GM23338 (cell line): ENCODE results near the gene TRPM3. TPM values are rescaled to one million over a fixed set of nuclear protein-coding genes. Genes with fewer than 3 reads are reported as not detected.

Experiments used
- ATAC-seq: fragments of 200-7000 bp; cut with Tn5 transposase; 3 replicates; pipeline ENCODE4 v1.9.1; 2020
- DNase-seq: peaks from one replicate; pipeline ENCODE4 v3.0.0-alpha.2; 2015; ENCODE audit warnings: low spot score
- H2AFZ ChIP-seq: fragments of 200-600 bp; sonication (generic); 2 replicates; pipeline ENCODE4 v1.8.0; 2016; ENCODE audit warnings: antibody characterized with exemption, mild to moderate bottlenecking, moderate library complexity
- H3F3A ChIP-seq: fragments of 200-600 bp; sonication (generic); replicated peaks from 2 replicates; pipeline ENCODE4 v1.8.0; 2017; ENCODE audit warnings: antibody characterized with exemption, mixed run types, low read depth
- H3K27ac ChIP-seq: fragments of 200-600 bp; sonication (generic); 2 replicates; pipeline ENCODE4 v1.6.1; 2016; ENCODE audit warnings: low read depth
- H3K27me3 ChIP-seq: fragments of 200-600 bp; sonication (generic); 2 replicates; pipeline ENCODE4 v1.8.0; 2016; ENCODE audit warnings: mild to moderate bottlenecking, mixed run types, moderate library complexity; ENCODE audit not compliant: insufficient read depth
- H3K36me3 ChIP-seq: fragments of 200-600 bp; sonication (generic); 2 replicates; pipeline ENCODE4 v1.8.0; 2016; ENCODE audit warnings: mild to moderate bottlenecking; ENCODE audit not compliant: insufficient read depth
- H3K4me1 ChIP-seq: fragments of 200-600 bp; sonication (generic); 2 replicates; pipeline ENCODE4 v1.8.0; 2016; ENCODE audit warnings: mild to moderate bottlenecking, moderate library complexity; ENCODE audit not compliant: insufficient read depth
- H3K4me2 ChIP-seq: fragments of 200-600 bp; sonication (generic); 2 replicates; pipeline ENCODE4 v1.7.1; 2017; ENCODE audit warnings: mixed run types
- H3K4me3 ChIP-seq: fragments of 200-600 bp; sonication (generic); 2 replicates; pipeline ENCODE4 v1.6.1; 2016; ENCODE audit warnings: mixed run types
- H3K79me2 ChIP-seq: fragments of 200-600 bp; sonication (generic); replicated peaks from 2 replicates; pipeline ENCODE4 v1.8.0; 2017; ENCODE audit warnings: mild to moderate bottlenecking; ENCODE audit not compliant: insufficient read depth
- H3K9me2 ChIP-seq: fragments of 200-600 bp; sonication (generic); 2 replicates; pipeline ENCODE4 v1.8.0; 2017; ENCODE audit not compliant: insufficient read depth
- H4K20me1 ChIP-seq: fragments of 200-600 bp; sonication (generic); replicated peaks from 2 replicates; pipeline ENCODE4 v1.8.0; 2017; ENCODE audit warnings: mild to moderate bottlenecking; ENCODE audit not compliant: insufficient read depth
- H3K27ac Mint-ChIP-seq: 2 replicates; pipeline ENCODE4 v1.8.0; 2020; ENCODE audit warnings: inconsistent platforms, mild to moderate bottlenecking, moderate library complexity, mixed read lengths
- H3K27me3 Mint-ChIP-seq: 3 replicates; pipeline ENCODE4 v1.8.0; 2022; ENCODE audit warnings: low read depth, mild to moderate bottlenecking, moderate library complexity, mixed read lengths, inconsistent platforms; ENCODE audit not compliant: insufficient read depth, poor library complexity
- H3K36me3 Mint-ChIP-seq: 3 replicates; pipeline ENCODE4 v1.8.0; 2021; ENCODE audit warnings: low read depth, mild to moderate bottlenecking, inconsistent platforms, moderate library complexity, mixed read lengths
- H3K4me1 Mint-ChIP-seq: 3 replicates; pipeline ENCODE4 v1.8.0; 2020; ENCODE audit warnings: mild to moderate bottlenecking, inconsistent platforms, mixed read lengths
- H3K4me3 Mint-ChIP-seq: 3 replicates; pipeline ENCODE4 v1.8.0; 2021; ENCODE audit warnings: moderate library complexity, mild to moderate bottlenecking, inconsistent platforms, mixed read lengths
- H3K9me3 Mint-ChIP-seq: 3 replicates; pipeline ENCODE4 v1.8.0; 2020; ENCODE audit warnings: moderate library complexity, mild to moderate bottlenecking, inconsistent platforms, mixed read lengths
- CREB1 ChIP-seq: fragments of 250-450 bp; sonication (Bioruptor Pico); IDR thresholded peaks from 2 replicates; pipeline ENCODE4 v1.5.0; 2020; ENCODE audit warnings: low read depth, mild to moderate bottlenecking, moderate library complexity
- CTCF ChIP-seq, 2 experiments: fragments of 200-600 bp in 1 of 2; sonication (generic) in 1 of 2; conservative IDR thresholded peaks; 2 replicates each; pipeline versions ENCODE4 v1.5.1 to v1.6.1; 2016 to 2017; ENCODE audit warnings: antibody characterized with exemption in 2 of 2, low read depth in 2 of 2, mild to moderate bottlenecking in 2 of 2, moderate library complexity in 1 of 2
- ETS1 ChIP-seq: IDR thresholded peaks from 2 replicates; pipeline ENCODE4 v1.6.1; 2016; ENCODE audit warnings: antibody characterized with exemption
- EZH2 ChIP-seq: fragments of 200-600 bp; sonication (generic); IDR thresholded peaks from one replicate; pipeline ENCODE4 v1.8.0; 2017; ENCODE audit warnings: antibody characterized with exemption, mild to moderate bottlenecking, low read depth; ENCODE audit not compliant: unreplicated experiment
- EZH2phosphoT487 ChIP-seq: fragments of 200-600 bp; sonication (generic); IDR thresholded peaks from one replicate; pipeline ENCODE4 v1.8.1; 2018; ENCODE audit warnings: antibody characterized with exemption; ENCODE audit not compliant: unreplicated experiment
- JUNB ChIP-seq: IDR thresholded peaks from one replicate; pipeline ENCODE4 v1.6.1; 2016; ENCODE audit warnings: antibody characterized with exemption; ENCODE audit not compliant: unreplicated experiment
- NANOG ChIP-seq: IDR thresholded peaks from 2 replicates; pipeline ENCODE4 v1.6.1; 2016; ENCODE audit warnings: antibody characterized with exemption, borderline replicate concordance
- POLR2AphosphoS5 ChIP-seq: IDR thresholded peaks from 2 replicates; pipeline ENCODE4 v1.6.1; 2016; ENCODE audit warnings: antibody characterized with exemption, low read depth
- STAT1 ChIP-seq: IDR thresholded peaks from one replicate; pipeline ENCODE4 v1.6.1; 2016; ENCODE audit warnings: antibody characterized with exemption; ENCODE audit not compliant: unreplicated experiment
- ZNF114 ChIP-seq: fragments of 250-450 bp; sonication (Bioruptor Pico); IDR thresholded peaks from 2 replicates; pipeline ENCODE4 v1.5.0; 2020; ENCODE audit warnings: mild to moderate bottlenecking, moderate library complexity
- ZNF331 ChIP-seq: fragments of 250-450 bp; sonication (Bioruptor Pico); IDR thresholded peaks from 2 replicates; pipeline ENCODE4 v1.5.0; 2020; ENCODE audit warnings: low read depth, mild to moderate bottlenecking, moderate library complexity
- polyA plus RNA-seq: library from polyadenylated mRNA; unstranded; fragments of >200 nt; fragmentation: Nextera tagmentation; extraction: Ambion mirVana; gene quantifications from 2 replicates; pipeline ENCODE4 v1.2.1, GENCODE V29; 2016
- total RNA-seq: library from RNA; depleted of rRNA; stranded (reverse); fragments of >200 nt; shearing (Covaris generic); gene quantifications from 2 replicates; pipeline ENCODE4 v1.2.3, GENCODE V29; 2014

TRPM3 gene
- total and polyA plus RNA-seq, 2 experiments from 2014 or later = 2.8 to 8.2 TPM

- TF ChIP-seq ZNF114 (CRISPR knock-in tag) (no peak), ZNF331 (CRISPR knock-in tag) (no peak), EZH2 (no peak)
These were observed 156.6 kb downstream of the TRPM3 start (continued) for GRCh38 chr9:70964861-70965260.

GRCh38 chr9:70963554-70963953 lies 157.9 kb downstream of the TRPM3 start:
- no peak for DNase-seq
- no peak for ATAC-seq
- no peaks in the 10 kb centered on the region for H4K20me1 ChIP-seq
- no peaks in the 10 kb centered on the region for H3K9me3 Mint-ChIP-seq
- peaks cover 8% of the 10 kb centered on the region; the same call in 2 of the 3 replicates for H3K4me1 Mint-ChIP-seq
- no peaks in the 10 kb centered on the region for H3K27me3 Mint-ChIP-seq
- no peaks in the 10 kb centered on the region for H3K27me3 ChIP-seq
- H3K4me3 Mint-ChIP-seq = no peak overlapping the region
- H3K27ac ChIP-seq = no peak overlapping the region
- H3K36me3 Mint-ChIP-seq = no peaks in the 10 kb centered on the region
- H3K4me1 ChIP-seq = peaks cover 8% of the 10 kb centered on the region; the same call in 1 of the 2 replicates
- H3F3A ChIP-seq = no peaks in the 10 kb centered on the region
- H3K79me2 ChIP-seq = no peaks in the 10 kb centered on the region; the same call in 1 of the 2 replicates
- H3K4me3 ChIP-seq = no peak overlapping the region
- TF ChIP-seq CREB1 (CRISPR knock-in tag) = no peak
- no peak for TF ChIP-seq POLR2AphosphoS5
- TF ChIP-seq STAT1 = no peak
- TF ChIP-seq JUNB = no peak
- no peak for TF ChIP-seq EZH2
- TF ChIP-seq EZH2phosphoT487 = no peak
- TF ChIP-seq CTCF (conservative IDR thresholded peaks at IDR 0.05; ENCODE audit: low read depth in 2 of 2) = no peak
- TF ChIP-seq ETS1 = no peak
- no peak for TF ChIP-seq ZNF114 (CRISPR knock-in tag)
- H3K27ac Mint-ChIP-seq = no peak overlapping the region
- no peak overlapping the region for H2AFZ ChIP-seq
- no peak overlapping the region for H3K4me2 ChIP-seq
- no peaks in the 10 kb centered on the region for H3K9me2 ChIP-seq
- no peaks in the 10 kb centered on the region for H3K36me3 ChIP-seq

DNA sequence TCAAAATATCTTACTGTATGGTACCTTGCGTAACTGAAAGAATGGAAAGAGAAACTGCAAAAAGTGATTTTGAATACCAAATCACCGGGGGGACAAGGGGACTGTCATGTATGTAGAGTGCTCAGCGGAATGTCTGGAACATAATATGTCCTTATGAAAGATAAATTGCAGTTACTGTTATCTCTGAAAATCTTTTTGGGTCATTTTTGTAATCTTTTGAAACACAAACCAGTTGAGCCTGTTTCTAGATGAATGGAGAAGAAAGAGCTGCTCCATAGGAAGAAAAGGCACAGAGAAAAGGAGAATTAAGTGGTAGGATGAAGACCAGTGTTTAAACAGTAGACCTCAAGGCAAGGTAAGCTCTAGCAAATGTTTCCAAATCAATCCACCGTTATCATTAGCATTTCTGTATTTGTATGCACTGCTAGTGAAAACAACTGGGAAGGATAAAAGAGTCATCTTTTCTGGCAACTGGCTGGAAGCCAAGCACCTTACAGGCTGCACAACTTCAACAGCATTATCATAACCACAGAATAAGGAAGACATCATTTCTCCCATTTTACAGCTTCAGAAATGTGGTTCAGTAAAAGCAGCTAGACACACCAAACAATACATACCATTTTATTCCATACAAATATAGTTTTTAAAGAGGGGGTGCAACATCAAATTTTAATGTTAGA lies 158.5 kb downstream of the TRPM3 start:
- ATAC-seq (no peak), DNase-seq (no peak)
- H3F3A ChIP-seq = no peaks in the 10 kb centered on the region
- no peaks in the 10 kb centered on the region for H3K9me2 ChIP-seq
- Mint-ChIP-seq H3K9me3 (no peaks in the 10 kb centered on the region), H3K27ac (no peak overlapping the region), H3K36me3 (no peaks in the 10 kb centered on the region), H3K4me3 (no peak overlapping the region), H3K4me1 (peaks cover 8% of the 10 kb centered on the region; the same call in 2 of the 3 replicates), H3K27me3 (no peaks in the 10 kb centered on the region)
- no peak overlapping the region for H3K27ac ChIP-seq
- no peaks in the 10 kb centered on the region for H3K36me3 ChIP-seq
- H3K79me2 ChIP-seq = no peaks in the 10 kb centered on the region; the same call in 1 of the 2 replicates
- H3K4me1 ChIP-seq = peaks cover 8% of the 10 kb centered on the region; the same call in 1 of the 2 replicates
- no peak overlapping the region for H3K4me3 ChIP-seq
- H2AFZ ChIP-seq = no peak overlapping the region
- no peaks in the 10 kb centered on the region for H3K27me3 ChIP-seq
- no peak overlapping the region for H3K4me2 ChIP-seq
- H4K20me1 ChIP-seq = no peaks in the 10 kb centered on the region
- TF ChIP-seq CREB1 (CRISPR knock-in tag) = no peak
- TF ChIP-seq STAT1 = no peak
- TF ChIP-seq NANOG = no peak
- TF ChIP-seq CTCF (conservative IDR thresholded peaks at IDR 0.05; ENCODE audit: low read depth in 2 of 2) = no peak
- TF ChIP-seq ZNF331 (CRISPR knock-in tag) = no peak
- TF ChIP-seq ZNF114 (CRISPR knock-in tag) = no peak
- TF ChIP-seq ETS1 = no peak
- TF ChIP-seq POLR2AphosphoS5 = no peak
- TF ChIP-seq EZH2 = no peak
- no peak for TF ChIP-seq JUNB
